DOHH2 (cell line): ENCODE results near the gene RAMP3.

ENCODE experiments used
- CTCF ChIP-seq: fragments of 200-600 bp; sonication (generic); IDR thresholded peaks from one replicate; pipeline ENCODE4 v1.5.1; 2014; ENCODE audit warnings: antibody characterized with exemption, mild to moderate bottlenecking, low read depth, low read length; ENCODE audit not compliant: poor library complexity, severe bottlenecking
- EZH2phosphoT487 ChIP-seq: fragments of 200-600 bp; sonication (generic); IDR thresholded peaks from 2 replicates; pipeline ENCODE4 v1.6.1; 2017; ENCODE audit warnings: borderline replicate concordance, mild to moderate bottlenecking, antibody characterized with exemption, low read length, moderate library complexity, mixed read lengths

- TF ChIP-seq CTCF: no peak
- TF ChIP-seq EZH2phosphoT487: no peak
Measured at GRCh38 chr7:45180084-45180986, 22.7 kb downstream of the RAMP3 start.
